Lower leg skin (tissue), 4 donors: ENCODE measurements around the gene HNRNPC. TPM values are rescaled to one million over a fixed set of nuclear protein-coding genes. Genes with fewer than 3 reads are reported as not detected.
A peak's percentile ranks its signal among the peaks of the same experiment; 100 is the strongest.
"Not testable (repeated sequence)": the region's sequence is repeated elsewhere in the genome, so short reads cannot be mapped to it uniquely, and the experiment has no call there.

Experiments
- DNase-seq, 2 donors: peaks; one replicate each; pipeline ENCODE4 v3.0.0-alpha.2; 2019; ENCODE audit warnings: low spot score in 2 of 2
- H3K4me3 ChIP-seq: fragments of 200-600 bp; sonication (generic); 2 replicates; pipeline ENCODE4 v1.5.1; 2017; ENCODE audit warnings: mild to moderate bottlenecking, low read depth; ENCODE audit not compliant: poor library complexity, severe bottlenecking
- POLR2A ChIP-seq, 2 donors: fragments of 450-650 bp; IDR thresholded peaks; one replicate each; pipeline ENCODE4 v1.6.1; 2016 to 2017; ENCODE audit warnings: antibody characterized with exemption in 2 of 2, mild to moderate bottlenecking in 1 of 2, moderate library complexity in 1 of 2
- WGBS, 2 donors: methylation state at CpG; one replicate each; pipeline ENCODE4 v1.1.5; 2018; 5-methylcytosine and 5-hydroxymethylcytosine counted together
- intact Hi-C: fragments of 100-400 bp; cut with DNase I; formaldehyde crosslinking; loops from one replicate; pipeline ENCODE4 v1.15.0; 2023; ENCODE audit warnings: low total_unique reads
- total RNA-seq, 4 donors: library from RNA; depleted of rRNA; stranded (reverse); fragments of >200 nt; gene quantifications; one replicate each; pipeline ENCODE4 v1.1.0, GENCODE V29; 2016
- TF ChIP-seq, protein P1 (sequence below), 3 donors: fragments of 450-650 bp; IDR thresholded peaks; one replicate each; pipeline ENCODE4 v1.5.1; 2016; ENCODE audit warnings: antibody characterized with exemption in 3 of 3, mild to moderate bottlenecking in 3 of 3, moderate library complexity in 2 of 3

The HNRNPC gene
- total RNA-seq, 4 donors from 2014 or later = 312 to 425 (median 376) TPM

DNA sequence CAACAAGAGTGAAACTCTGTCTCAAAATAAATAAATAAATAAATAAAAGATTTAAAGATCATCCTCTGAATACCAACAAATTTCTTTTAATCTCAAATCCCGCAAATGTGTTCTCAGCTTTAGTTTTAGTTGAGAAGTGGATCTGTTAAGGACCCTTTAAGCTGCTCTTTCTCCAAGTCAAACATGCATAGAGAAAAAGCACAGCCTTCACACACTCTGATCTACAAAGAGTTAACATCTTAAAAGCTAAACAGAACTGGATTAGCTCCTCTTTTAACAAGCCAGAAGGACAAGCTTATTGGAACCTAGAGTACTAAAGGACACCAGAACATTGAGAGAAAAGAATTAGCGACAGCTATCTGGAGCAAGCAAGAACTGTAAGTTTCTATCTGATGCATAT, 10.5 kb upstream of the HNRNPC start, which contains the start of gene RPGRIP1:
Gene RPGRIP1 (plus strand): TSS at position 301 of the 400 bp plus-strand sequence. CDS start 7,894 bp downstream, outside the sequence.
- TF ChIP-seq POLR2A (IDR thresholded peaks at IDR 0.05) = no peak
- TF ChIP-seq, protein P1, sequence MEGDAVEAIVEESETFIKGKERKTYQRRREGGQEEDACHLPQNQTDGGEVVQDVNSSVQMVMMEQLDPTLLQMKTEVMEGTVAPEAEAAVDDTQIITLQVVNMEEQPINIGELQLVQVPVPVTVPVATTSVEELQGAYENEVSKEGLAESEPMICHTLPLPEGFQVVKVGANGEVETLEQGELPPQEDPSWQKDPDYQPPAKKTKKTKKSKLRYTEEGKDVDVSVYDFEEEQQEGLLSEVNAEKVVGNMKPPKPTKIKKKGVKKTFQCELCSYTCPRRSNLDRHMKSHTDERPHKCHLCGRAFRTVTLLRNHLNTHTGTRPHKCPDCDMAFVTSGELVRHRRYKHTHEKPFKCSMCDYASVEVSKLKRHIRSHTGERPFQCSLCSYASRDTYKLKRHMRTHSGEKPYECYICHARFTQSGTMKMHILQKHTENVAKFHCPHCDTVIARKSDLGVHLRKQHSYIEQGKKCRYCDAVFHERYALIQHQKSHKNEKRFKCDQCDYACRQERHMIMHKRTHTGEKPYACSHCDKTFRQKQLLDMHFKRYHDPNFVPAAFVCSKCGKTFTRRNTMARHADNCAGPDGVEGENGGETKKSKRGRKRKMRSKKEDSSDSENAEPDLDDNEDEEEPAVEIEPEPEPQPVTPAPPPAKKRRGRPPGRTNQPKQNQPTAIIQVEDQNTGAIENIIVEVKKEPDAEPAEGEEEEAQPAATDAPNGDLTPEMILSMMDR (IDR thresholded peaks at IDR 0.05) = no peak
- intact Hi-C loops = no loop called here
- 88 to 89% methylated on average over 2 of the region's 2 CpGs for WGBS, 2 donors

DNA sequence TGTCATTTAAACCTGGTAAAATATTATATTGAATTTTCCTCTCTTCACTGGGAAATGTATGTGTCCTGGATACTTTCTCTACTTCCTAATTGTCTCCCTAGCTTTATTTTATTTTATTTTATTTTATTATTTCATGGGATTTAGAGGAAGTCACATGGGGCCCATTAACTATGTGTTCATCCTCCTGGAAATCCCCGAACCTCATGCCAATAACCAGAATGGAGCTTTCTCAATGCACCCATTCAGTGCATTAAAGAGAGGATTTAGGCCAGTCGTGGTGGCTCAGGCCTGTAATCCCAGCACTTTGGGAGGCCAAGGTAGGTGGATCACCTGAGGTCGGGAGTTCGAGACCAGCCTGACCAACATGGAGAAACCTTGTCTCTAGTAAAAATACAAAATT, 9.4 kb upstream of the HNRNPC start:
- intact Hi-C loops = no loop called here
- 71 to 79% methylated on average over 4 of the region's 4 CpGs for WGBS, 2 donors
- no peak for DNase-seq
- TF ChIP-seq, protein P1 (IDR thresholded peaks at IDR 0.05) = no peak
- TF ChIP-seq POLR2A (IDR thresholded peaks at IDR 0.05) = no peak
- H3K4me3 ChIP-seq = no peak overlapping the region

More for the DNA sequence above, 10.5 kb upstream of the HNRNPC start, which contains the start of gene RPGRIP1:
- H3K4me3 ChIP-seq = no peak within 1 kb of the TSS
- DNase-seq = no peak

DNA sequence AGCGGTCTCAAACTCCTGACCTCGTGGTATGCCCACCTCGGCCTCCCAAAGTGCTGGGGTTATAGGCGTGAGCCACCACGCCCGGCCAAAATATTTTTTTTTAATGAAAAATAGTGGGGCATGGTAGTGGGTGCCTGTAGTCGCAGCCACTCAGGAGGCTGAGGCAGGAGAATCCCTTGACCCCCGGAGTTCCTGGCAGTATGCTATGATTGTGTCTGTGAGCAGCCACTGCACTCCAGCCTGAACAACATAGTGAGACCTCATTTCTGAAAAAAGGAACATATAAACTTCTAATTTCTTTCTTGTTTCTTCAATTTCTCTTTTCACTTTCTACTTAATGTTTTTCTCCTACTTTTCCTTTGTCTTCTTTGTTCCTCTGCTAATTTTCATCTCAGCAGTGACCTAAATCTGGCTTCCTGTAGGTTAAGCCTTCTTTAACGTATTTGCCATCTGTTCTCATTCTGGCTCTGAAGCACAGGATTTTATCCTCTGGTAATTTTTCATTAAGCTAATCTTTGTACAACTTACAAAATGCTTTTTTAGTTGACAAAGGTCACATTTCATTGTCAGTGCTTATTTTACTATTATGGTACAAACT, 6.1 kb upstream of the HNRNPC start:
- WGBS, 2 donors = 87 to 89% methylated on average over 9 of the region's 9 CpGs
- no peak overlapping the region for H3K4me3 ChIP-seq
- intact Hi-C loops = no loop called here
- no peak for DNase-seq
- no peak for TF ChIP-seq POLR2A (IDR thresholded peaks at IDR 0.05)
- TF ChIP-seq, protein P1 (IDR thresholded peaks at IDR 0.05) = no peak

DNA sequence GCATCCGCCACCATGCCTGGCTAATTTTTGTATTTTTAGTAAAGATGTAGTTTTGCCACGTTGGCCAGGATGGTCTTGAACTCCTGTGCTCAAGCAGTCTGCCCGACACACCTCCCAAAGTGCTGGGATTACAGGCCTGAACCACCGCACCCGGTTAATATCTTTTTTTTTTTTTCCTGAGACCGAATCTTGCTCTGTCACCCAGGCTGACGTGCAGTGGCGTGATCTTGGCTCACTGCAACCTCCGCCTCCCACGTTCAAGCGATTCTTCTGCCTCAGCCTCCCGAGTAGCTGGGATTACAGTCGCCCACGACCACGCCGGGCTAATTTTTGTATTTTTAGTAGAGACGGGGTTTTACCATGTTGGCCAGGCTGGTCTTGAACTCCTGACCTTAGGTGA, 3.4 kb upstream of the HNRNPC start:
- H3K4me3 ChIP-seq, intact Hi-C loops, DNase-seq: not testable (repeated sequence)
- WGBS, 2 donors = 87 to 95% methylated on average over 17 of the region's 17 CpGs

DNA sequence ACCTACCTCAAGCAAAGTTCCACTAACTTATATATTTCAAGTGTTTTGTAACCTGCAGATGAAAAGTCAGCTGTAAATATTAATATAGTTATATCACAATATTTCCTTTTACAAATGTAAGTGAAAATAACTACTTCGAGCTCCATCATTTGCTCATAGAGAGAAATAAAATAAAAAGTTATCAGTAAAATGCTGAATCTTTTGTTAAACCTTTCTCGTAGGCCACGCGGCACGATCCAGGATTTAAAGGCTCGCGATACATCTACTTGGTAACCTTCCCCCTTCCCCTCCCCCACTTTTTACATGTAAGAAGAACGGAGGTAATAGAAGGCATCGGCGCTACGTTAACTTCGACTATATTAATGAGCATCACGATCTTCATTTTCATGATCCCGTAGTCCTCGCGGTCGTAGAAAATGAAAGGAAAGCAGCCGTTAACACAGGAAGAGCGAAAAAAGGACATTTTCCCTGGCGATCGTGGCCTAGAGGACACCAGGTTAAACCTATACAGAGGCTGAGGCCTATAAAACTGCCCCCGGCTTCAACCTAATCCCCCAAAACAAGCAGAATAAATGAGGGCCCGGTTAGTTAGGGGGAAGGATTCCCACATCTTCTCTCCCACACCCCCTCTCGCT, 508 bp downstream of the HNRNPC start:
- intact Hi-C loops = no loop called here
- peak overlapping the region; percentile 80 for H3K4me3 ChIP-seq
- WGBS, 2 donors = 0 to 1% methylated on average over 24 of the region's 24 CpGs
- DNase-seq = peak in 1 of 2 donors; percentile 51
- no peak for TF ChIP-seq POLR2A (IDR thresholded peaks at IDR 0.05)
- TF ChIP-seq, protein P1 (IDR thresholded peaks at IDR 0.05) = no peak

DNA sequence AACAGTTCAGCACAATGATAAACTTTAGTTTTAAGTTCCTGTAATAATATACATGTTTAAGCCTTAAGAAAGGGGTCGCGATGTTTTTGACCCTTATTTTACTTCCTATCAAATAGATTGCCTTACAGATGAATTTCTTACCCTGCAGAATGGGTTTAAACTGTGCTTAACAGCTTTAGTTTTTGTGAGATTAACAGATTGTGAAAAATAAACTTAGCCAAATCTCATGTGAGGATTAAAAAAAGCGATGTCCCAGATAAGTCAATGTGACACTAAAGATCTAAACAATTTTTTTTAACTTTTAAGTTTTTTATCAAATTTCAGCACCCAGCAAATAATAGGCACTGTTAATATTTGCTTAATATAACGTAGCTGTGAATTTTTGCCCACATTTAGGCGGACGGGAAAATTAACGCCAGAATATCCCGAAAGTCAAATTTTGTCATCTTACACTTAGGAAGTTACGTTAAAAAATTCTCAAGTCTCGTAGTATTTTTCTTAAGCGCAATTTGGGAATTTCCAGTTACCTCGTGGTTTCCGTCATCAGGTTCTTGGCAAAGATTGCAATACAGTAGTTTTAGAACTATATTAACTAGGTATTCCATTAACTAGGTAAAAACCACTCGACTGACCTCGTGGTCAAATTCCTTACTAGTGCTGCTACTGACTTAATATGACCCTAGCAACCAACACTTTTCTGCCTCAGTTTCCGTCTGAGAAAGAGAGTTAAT, 1.2 kb downstream of the HNRNPC start:
- intact Hi-C loops = no loop called here
- no peak for DNase-seq
- TF ChIP-seq, protein P1 (IDR thresholded peaks at IDR 0.05) = no peak
- TF ChIP-seq POLR2A (IDR thresholded peaks at IDR 0.05) = no peak

More for the DNA sequence above, 1.2 kb downstream of the HNRNPC start:
- 2 to 3% methylated on average over 16 of the region's 16 CpGs for WGBS, 2 donors
- H3K4me3 ChIP-seq = peak overlapping the region; percentile 80
